Mucosa of gallbladder (tissue), 1 donor: Measurements from ENCODE around the gene GALNT10. TPM values are rescaled to one million over a fixed set of nuclear protein-coding genes. Genes with fewer than 3 reads are reported as not detected.

Experiments
- DNase-seq: peaks from one replicate; pipeline ENCODE4 v3.0.0-alpha.2; 2020; ENCODE audit warnings: low spot score
- total RNA-seq: library from RNA; stranded (reverse); gene quantifications from one replicate; pipeline ENCODE4 v1.2.1, GENCODE V29; 2021
- donor health status: DM: no; HTN: no; CAD: no.

Gene GALNT10
- total RNA-seq, 1 donor from 2014 or later, result 50.8 TPM

DNA sequence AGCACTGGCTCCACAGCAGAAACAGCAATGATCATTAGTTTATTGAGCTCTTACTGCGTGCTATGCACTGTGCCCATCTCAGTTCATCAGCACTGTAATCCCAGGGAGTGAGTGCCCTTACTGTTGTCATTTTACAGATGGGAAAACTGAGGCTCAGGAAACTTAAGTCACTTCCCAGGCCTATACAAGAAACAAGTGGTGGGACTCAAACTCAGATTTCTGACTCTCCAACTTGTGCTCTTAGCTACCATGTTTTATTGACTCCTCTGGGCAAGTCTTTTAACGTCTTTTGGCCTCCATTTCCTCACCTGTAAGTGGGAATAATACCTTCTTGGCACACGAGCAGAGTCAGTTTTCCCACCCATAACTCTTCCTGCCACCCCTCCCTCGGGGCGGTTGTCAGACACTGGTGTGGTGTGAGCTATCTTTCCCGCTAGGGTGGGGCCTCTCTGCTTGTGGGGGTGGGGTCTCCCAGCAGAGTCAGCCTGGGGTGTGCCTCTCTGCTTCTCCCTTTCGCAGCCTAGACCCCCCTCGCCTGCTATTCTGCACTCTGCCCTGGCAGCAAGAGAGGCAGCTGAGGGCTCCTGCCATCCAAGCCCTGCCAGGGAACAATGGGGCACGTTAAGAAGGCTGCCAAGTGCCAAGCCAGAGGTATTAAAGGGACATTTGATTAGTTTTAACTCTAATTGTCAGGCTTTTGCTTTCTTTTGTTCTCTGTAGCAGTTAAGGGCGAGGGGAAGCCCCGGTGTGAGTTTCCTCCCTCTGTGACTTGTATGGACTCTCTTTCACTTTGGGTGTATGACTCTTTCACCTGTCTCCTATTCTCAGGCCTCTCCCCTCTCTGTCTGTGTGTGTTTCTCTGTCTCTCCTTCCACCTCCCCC, 12.1 kb downstream of the GALNT10 start:
- no peak for DNase-seq

DNA sequence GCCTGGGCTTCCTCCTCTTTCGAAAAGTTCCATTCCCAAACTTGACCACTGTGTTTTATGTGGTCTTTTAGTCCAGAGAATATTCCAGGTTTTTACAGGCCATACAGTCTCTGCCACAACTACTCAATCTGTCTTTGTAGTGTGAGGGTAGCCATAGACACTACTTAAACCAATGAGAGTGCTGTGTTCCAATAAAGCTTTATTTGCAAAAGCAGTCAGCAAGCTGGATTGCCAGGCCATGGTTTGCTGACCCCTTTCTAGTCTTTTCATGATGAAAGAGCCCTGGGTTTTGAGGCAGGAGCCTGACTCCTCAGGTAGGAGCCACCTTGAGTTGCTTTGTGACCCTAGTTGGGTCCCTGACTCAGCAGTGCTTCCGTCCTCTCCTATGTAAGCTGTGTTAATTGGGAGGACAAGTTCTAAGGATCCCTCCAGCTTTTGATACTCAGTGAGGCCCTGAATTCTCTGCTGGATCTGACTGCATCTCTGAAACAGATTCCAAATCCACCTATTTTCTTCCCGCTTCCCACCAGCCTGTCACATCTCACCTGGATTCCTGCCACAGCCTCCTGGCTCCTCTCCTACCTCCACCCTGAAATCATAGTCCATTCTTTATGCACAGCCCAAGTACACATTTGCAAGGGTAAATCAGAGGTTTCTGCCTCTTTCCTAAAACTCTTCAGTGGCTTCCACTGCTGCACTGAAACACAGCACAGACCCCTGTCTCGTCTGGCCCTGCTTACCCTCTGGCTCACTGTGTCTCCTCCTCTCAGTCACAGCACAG, 13.5 kb downstream of the GALNT10 start:
- no peak for DNase-seq

DNA sequence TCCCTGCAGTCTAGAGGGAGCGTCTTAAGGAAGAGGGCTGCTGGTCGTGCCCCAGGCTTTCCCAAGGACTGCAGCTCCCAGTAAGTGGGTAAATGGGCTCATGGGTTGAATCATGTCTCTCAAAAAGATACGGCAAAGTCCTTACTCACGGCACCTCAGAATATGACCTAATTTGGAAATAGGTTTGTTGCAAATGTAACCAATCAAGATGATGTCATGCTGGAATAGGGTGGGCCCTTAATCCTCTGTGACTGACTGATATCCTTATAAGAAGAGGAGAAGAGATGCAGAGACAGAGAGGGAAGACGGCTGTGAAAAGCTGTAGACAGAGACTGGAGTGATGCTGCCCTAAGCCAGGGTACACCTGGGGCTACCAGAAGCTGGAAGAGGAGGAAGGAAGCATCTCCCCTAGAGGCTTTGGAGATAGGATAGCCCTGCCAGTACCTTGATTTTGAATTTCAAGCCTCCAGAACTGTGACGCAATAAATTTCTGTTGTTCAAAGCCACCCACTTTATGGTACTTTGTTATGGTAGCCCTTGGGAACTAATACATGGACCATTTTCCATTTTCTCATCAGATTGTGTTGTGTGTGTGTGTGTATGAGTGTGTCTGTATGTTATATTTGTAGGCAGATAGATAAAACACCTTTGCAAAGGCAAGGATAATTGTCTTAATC, 15.0 kb downstream of the GALNT10 start:
- no peak for DNase-seq

DNA sequence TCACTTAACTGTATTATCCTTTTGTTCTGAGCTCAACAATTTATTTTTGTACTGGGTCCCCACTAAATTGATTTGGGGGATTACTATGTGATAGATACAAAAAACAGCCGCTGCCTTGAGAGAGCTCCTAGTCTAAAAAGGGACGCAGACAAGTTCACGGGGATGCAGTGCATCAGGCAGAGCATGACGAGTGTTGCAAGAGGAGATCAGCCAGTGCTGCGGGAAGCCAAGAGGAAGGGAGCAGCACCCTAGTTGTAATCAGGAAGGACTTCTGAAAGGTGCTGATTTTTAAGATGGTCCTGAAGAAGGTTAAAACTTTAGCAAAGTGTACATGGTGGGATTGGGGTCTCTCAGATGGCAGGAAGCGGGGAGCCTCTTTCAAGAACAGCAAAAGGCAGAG, 15.8 kb downstream of the GALNT10 start:
- no peak for DNase-seq

DNA sequence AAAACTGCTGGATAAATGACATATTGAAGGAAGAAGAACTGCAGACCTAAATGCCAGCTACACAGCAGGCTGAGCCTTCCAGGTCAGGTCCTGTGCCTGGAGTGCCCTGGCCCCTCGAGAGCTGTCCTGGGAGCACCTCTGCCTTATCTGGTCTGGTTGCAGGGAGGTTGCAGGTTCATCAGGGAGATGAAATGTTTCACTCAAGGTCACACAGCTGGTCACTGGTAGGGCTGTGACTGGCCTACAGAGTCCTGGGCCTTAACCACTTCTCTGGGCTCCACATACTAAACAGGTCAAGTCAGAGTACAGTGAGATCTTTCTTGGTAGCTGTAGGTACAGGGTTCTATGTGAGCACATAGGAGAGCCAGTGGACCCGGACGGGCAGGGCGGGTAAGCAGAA, 16.7 kb downstream of the GALNT10 start:
- DNase-seq, result no peak

DNA sequence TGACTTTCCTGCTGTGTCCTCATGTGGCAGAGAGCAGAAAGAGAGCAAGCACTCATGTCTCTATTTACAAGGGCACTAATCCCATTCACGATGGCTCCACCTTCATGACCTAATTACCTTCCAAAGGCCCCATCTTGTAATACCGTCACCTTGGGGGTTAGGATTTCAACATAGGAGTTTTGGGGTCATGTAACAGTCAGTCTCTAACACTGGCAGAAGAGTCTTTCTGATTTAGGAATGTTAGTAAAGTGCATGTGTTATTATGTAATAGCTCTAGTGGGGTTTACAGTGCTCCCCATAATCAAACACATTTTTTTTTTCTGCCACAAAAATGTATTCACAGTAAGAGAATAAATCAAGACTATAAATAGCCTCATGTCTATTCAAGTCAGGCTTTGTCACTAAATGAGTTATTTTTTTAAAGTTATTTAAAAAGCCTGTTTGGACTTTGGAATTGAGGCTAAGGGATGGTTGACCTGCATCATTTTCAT, 19.1 kb downstream of the GALNT10 start:
- DNase-seq, result no peak

DNA sequence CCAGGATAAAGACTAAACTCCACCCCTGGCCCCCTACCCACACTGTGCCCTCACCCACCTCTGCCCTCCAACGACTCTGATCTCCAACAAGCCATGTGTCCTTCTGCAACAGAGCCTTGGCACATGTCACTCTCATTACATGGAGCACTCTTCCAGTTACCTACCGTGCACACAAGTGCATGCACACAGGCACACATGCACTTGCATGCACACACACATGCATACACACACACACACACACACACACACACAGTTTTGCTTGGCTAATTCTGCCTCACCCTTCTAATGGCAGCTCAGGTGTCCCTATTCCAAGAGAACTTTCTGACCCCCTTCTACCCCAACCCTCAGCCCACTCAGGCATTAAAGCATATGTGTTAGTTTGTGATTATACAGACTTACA, 19.6 kb downstream of the GALNT10 start:
- DNase-seq, result no peak

DNA sequence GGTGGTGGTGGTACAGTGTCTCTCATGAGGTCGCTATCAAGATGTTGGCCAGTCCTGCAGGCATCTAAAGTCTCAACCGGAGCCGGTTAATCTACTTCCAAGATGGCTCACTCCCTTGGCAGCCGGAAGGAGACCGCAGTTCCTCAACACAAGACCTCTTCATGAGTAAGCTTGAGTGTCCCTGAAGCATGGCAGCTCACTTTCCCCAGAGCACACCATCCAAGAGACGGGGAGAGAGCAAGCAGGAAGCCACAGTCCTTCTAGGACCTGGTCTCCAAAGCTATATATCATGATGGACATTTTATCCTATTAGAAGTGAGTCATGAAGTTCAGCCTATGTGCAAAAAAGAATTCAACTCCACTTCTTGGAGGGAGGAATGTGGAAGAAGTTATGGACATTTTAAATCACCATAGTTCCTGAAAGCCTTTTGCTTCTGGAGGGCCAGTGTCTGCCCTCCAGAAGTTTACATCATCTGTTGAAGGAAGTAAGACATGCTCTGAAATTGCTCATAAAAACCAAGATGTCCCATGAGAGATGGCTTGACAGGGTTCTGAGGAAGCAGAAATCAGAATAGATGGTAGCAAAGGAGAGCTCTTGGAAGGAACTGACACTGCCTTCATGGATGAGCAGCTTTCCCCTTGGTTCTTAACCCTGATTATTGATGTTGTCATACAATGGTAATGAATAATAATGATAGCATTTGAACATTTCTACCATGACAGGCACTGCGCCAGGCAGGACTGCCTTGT, 21.3 kb downstream of the GALNT10 start:
- DNase-seq, result no peak

DNA sequence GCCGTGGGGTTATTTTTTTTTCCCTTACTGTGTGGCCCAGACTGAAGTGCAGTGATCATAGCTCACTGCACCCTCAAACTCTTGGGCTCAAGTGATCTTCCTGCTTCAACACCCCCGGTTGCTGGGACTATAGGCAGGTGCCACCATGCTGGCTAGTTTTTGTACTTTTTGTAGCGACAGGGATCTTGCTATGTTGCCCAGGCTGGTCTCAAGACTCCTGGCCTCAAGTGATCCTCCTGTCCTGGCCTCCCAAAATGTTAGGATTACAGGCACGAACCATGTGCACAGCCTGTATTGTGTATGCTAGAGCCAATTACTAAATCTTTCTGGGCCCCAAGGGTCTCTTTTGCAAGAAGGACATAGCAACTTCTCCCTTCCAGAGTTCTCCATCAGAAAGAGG, 23.1 kb downstream of the GALNT10 start:
- DNase-seq, result no peak

DNA sequence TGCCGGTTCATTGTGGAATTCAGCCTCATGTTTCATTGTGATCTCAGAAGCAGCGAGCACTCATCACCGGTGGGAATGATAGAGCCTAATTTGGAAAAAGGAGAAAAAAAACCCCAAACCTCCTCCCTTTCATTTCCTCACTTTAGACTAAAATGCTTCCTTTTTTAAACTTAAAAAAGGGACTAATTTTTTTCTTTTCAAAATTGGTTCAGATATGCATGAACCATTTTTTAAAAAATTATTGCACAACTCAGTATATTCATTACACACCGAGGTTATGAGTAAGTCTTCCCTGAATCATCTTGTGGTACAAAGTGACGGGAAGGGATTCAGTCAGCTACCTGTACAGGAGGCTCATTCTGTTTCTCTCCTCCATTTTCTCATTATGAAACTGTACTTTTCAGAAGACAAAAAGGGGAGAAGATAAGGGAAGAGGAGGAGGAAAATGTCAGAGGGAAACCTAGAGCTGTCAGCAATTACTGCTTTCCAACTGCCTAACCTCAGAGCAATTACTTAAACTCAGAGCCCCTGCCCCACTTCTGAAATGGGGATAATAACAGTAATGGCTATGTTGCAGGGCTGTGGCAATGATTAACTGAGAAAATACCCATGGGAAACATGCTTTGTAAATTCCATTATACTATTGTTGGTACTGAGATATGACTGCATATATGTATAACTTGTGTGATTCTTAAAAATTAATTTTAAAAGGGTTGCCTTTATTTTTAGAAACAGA, 24.0 kb downstream of the GALNT10 start:
- DNase-seq, result no peak

DNA sequence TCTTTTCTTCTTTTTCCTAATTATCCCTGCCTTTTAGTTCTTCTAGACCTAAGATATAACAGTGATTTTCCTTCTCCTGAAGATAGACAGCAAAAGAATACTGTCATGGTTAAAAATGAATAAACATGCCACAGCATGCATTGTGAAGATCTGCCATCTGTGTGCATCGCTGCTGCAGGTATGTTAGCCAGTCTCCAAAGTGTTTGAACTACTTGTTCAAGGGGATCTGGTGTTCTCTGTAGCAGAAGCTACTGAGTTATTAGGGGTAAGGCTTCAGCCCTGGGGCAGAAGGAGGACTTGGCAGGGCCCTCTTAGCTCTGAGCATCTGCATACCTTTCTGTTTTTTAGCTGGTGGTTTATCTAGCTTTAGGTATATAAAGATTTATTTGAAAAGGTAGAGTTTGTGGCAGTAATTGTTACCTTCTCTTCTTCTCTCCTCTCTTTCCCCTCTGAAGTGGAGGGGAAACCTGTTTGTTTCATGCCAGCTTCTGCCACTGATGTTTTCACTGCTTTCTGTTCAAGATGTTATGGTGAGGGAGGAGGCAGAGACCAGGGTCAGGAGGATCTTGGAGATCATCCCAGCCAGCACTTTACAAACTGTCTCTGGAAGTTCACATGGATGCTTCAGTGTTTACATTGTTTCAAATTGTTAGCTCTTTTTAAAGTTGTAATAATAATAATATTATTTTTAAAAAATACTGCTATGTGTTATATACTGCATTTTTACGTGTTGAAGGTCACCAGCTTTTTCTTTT, 25.2 kb downstream of the GALNT10 start:
- no peak for DNase-seq

DNA sequence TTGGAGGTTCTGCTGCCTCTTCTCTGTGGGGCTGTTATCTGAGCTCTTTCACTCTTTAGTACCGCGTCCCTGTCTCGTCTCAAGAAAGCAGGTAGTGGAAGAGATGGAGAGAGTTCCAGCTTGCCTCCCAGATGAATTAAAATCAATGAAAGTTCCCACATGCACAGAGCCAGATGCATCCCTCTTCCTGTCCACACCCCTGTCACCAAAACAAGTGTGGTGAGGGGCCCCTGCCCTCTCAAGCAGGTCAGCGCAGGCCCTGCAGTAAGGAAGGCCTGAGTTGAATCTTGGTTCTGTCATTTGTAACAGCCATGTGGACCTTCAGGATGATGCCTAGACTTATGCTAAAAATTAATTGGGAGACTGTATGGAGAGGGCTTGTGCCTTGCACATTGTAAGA, 26.9 kb downstream of the GALNT10 start:
- no peak for DNase-seq

DNA sequence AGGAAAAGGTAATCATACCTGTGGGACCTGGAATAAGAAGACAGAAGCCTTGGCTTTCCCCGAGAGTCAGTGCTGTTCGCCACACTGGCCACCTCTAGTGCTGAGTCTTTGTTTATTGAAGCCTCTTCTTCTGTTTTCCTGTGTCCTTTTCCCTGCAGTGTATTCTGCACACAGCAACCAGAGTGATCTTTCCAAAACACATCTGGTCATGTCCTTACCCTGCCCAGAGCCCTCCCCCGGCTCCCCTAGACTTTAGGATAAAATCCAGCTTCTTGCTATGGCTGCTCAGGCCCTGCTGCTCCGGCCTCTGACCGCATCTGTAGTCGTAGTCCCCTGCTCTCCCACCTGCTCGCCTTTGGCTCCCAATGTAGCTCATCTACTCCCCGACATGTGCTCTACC, 28.3 kb downstream of the GALNT10 start:
- DNase-seq, result no peak

DNA sequence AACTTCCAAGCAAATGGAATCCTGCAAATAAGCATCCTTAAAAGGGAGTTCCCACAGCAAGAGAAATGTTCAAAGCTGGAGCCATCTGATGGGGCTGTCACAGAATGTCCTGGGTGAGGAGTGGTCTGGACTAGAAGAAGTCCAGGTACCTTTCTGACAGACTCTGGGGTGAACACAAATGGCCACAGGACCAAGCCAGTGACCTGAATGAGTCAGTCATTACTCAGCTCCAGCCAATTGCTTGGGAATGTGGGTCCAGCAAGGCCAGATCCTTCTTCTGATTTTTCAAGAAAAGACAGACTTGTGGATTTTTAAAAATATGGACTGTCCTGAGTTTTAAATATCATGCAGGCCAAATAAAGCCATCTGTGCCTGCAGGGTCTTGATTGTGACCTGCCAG, 30.1 kb downstream of the GALNT10 start:
- no peak for DNase-seq

DNA sequence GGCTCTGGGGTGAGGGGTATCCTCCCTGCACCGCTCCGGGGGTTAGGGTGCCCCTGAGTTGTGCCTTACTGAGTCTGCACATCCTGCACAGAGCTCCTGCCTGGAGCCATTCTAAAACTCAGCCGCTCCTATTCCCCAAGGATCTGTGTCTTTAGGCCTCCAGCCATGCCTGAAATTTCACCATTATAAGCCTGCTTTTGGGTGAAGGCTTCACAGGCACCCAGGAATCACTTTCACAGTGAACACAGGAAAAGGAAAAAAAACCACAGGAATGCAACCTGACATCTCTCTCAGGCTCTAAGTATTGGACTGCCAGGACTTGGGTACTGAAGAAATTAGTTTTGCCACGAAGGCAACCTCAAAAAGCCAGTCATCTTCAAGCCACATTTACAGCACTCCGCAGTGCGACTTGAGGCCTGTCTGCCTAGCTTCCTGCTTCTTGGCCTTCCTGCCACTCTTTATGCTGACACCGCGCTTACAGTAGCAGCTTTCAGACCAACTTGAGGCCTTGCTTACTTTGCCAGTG, 30.9 kb downstream of the GALNT10 start:
- DNase-seq, result peak; percentile 50

DNA sequence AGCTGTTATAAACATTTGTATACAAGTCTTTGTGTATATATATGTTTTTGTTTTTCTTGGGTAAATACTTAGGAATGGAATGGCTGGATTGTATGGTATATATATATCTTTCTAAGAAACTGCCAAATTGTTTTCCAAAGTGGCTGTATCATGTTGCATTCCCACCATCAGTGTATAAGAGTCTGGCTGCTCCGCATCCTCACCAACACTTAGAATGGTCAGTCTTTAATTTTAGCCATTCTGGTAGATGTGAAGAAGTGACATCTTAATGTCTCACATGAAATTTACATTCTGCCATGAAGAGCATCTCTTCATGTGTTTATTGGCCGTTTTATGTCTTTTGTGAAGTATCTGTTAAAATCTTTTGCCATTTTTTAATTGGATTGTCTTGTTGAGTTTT, 31.9 kb downstream of the GALNT10 start:
- no peak for DNase-seq

DNA sequence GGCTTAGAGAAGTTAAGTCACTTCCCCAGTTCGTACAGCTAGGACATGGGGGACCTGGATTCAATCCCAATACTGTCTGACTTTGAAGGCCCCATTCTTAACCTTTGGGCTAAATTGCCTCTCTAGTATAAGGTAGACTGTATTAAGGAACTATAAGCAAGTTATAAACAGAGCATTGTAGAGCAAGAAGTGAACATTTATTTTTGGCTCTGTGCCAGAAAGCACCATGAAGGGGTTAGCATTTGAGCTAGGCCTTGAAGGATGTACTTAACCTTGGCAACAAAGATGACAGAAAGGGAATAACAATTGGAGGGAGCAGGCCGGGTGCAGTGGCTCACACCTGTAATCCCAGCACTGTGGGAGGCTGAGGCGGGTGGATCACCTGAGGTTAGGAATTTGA, 32.8 kb downstream of the GALNT10 start:
- no peak for DNase-seq

DNA sequence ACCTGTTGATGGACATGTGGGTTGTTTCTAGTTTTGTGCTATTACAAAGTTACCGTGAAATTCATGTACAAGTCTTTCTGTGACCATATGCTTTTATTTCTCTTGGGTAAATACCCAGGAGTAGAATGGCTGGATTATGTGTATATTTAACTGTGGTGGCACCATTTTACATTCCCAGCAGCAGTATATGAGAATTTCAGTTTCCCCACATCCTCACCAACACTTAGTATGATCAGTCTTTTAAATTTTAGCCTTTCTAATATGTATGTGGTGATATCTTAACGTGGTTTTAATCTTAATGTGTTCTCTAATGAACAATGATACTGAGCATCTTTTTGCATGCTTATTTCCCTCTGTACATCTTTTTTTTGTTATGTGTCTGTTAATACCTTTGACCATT, 36.6 kb downstream of the GALNT10 start:
- no peak for DNase-seq

DNA sequence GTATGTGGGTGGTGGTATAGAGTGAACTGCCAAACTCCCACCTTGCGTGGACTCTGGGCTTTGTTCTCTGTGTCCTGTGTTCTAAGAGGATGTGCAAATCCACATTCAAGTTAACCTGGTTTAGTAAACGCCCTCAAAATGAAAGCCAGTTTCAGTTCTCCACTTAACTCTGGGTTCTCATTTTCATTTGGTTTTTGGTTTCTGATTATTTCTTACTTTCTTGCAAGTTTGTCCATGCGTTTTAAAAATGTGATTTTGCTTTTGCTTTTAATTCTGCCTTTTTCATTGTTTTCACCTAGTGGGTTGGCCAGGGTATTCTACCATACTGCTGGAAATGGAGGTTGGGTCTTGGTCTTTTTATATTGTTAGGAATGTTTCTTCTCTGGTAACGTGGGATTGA, 38.2 kb downstream of the GALNT10 start:
- DNase-seq, result no peak

DNA sequence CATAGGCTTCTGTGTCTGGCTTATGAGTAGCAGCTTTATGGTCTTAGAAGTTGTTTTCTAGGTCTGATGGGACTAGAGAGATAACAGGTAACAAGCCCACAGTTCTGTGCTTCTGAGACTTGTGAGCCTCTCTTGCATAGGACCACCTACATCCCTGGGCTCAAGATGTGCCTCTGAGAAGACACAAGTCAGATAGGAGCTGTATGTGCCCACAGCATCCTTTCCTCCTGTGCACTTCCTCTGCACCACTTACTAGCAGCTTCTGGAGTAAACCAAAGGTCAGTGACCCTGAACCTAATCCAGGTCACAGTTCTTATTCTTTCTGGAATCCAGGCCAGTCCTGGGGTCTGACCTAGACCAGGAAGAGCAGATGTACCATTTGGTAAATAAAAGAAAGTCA, 40.0 kb downstream of the GALNT10 start:
- DNase-seq, result no peak
